ENCODE data around the gene NEDD1.
A peak's percentile ranks its signal among the peaks of the same experiment; 100 is the strongest.

NEDD1 gene, protein sequence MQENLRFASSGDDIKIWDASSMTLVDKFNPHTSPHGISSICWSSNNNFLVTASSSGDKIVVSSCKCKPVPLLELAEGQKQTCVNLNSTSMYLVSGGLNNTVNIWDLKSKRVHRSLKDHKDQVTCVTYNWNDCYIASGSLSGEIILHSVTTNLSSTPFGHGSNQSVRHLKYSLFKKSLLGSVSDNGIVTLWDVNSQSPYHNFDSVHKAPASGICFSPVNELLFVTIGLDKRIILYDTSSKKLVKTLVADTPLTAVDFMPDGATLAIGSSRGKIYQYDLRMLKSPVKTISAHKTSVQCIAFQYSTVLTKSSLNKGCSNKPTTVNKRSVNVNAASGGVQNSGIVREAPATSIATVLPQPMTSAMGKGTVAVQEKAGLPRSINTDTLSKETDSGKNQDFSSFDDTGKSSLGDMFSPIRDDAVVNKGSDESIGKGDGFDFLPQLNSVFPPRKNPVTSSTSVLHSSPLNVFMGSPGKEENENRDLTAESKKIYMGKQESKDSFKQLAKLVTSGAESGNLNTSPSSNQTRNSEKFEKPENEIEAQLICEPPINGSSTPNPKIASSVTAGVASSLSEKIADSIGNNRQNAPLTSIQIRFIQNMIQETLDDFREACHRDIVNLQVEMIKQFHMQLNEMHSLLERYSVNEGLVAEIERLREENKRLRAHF

DNA sequence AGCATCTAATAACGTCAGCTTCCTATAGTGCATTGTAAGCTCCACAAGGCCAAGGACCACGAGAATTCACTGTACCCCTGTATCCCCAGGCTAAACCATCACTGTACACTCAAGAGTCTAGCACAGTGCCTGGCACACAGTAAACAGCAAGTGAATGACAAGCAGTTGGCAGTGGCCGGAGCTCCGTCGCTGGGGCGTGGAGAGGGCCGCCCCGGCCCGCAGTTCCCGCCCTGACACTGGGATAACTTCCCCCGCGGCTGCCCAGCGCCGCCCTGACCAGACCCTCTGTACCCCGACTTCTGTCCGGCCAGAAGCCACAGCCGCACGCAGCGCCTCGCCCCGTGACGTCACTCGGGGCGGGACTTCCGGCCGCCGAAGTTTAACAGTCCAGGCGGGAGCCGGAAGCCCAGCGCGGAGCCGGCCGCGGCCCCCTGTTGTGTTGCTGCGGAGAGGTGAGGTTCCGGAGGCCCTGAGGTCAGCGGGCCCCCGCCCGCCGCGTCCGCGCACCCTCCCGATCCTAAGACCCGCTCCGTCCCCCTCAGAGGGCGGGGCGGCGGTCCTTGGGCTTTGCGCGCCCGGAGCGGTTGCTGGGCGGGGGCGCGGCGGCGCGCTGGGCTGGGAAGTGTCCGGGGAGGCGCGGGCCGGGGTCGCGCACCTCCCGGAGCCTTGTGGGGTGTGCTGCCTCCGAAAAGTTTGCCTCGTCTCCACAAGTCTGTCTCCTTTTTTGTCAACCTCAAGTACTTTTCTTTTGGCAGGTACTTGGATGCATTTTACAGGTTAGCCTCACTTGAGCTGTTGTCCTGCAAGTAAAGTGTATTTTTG lies at the start of gene NEDD1:
Gene NEDD1 (plus strand): TSS at position 409 of the 822 bp plus-strand sequence. CDS start 2,503 bp downstream, outside the sequence.
- DNase-seq, result peak; percentile 81

- no peak for DNase-seq
Observed at GRCh38 chr12:96858162-96858561, 48.9 kb upstream of the NEDD1 start.

- DNase-seq, result no peak
Observed at GRCh38 chr12:96861656-96862055, 45.4 kb upstream of the NEDD1 start.

DNA sequence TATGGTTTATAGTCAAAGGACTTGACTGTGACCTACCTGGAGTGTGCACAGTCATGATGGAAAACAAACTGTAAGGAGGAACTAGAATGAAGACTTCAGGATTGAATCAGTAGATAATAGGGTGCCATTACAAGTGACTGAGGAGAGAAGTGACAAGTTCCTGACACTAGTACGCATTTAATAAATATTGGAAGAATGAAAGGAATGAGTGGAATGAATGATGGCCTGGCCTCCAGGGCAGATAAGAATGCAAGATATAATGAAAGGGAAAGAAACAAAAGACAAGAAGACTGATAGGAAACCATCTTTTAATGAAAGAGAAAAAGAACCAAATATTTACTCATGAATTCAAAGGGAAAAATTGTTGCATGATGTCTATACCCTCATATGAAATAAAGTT lies 44.7 kb upstream of the NEDD1 start:
- no peak for DNase-seq

DNA sequence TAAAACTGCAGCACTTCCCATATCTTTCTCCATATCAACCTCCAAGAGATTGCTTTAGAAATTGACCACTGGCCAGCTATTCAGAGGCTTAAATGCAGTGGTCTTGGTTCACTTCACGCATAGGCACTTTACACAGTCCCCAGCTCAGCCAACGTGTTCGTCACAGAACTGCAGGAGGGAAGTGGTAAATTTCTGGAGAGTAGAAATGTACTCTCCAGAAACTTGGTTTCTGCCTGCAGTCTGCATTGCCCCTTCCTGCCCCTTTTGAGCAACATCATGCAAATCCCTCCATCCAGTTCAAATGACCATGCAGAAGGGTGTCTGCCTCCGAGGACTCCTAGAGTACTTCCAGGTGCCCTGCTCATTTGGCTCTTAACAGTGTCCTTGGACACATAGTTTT lies 42.7 kb upstream of the NEDD1 start:
- DNase-seq, result no peak

DNA sequence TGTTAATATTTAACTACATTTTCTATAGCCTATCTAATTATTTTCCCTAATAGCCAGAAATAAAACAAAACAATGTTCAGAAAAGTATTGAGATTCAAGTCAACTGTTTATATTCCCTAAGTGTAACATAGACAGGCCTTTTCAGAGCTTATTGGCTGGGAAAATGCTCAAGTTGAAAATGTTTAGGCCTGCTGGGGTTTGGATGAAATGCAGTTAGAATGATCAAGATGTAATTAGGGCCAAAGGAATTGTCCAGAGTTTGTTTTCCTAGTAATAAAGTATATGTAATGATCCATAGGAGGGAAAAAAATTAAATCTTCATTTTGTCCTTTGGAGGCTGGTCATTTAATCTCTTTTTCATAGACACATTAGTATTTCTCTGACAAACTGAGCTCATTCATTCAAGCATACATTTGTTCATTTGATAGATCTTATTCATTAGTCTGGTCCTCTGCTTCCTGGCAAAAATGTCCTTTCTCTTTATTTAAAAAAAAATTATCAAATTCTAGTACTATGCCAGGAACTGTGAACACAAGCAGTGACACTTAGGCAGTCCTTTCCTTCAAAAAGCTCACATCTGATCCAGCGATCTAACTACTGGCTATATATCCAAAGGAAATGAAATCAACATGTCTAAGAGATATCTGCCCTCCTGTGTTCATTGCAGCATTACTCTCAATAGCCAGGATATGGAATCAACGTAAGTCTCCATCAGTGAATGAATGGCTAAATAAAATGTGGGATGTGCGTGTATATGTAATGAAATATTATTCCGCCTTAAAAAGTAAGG lies 40.1 kb upstream of the NEDD1 start:
- no peak for DNase-seq

DNA sequence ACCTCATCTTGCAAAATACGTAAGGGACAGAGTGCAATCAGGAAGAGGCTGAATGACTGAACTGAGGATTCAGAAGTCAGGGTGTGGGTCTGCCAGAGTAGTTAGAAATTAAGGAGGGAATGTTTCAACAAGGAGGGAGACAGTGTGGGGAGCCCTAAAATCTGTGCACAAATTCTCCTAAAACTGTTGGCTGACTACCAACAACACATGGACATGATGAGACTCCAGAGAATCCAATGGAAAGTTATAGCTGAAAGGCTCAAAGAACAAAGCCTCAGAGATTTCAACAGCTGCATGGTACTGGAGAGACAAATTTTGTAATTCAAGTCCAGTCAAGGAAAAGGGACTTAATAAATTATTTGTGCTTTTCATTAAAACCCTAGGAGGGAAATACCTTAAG lies 36.1 kb upstream of the NEDD1 start:
- no peak for DNase-seq

DNA sequence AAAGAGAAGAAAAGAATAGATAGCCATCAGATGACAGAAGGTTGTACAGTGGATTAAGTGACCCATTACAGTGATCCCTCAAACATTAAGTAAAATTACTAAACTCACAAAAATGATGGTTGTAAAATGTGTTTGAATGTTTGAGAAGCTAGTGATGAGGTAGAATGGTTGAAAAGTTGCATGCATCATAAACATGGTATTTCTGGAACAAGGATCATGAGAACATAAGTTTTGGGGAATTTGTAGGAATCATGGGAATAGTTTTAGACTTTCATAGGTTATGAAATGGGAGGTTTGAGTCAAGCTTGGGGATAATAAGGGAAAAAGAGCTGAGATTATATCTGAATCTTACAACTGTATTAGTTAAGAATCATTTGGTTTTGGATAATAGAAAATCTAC lies 34.1 kb upstream of the NEDD1 start:
- DNase-seq, result no peak

- DNase-seq, result no peak
Observed at GRCh38 chr12:96874211-96874610, 32.8 kb upstream of the NEDD1 start.

DNA sequence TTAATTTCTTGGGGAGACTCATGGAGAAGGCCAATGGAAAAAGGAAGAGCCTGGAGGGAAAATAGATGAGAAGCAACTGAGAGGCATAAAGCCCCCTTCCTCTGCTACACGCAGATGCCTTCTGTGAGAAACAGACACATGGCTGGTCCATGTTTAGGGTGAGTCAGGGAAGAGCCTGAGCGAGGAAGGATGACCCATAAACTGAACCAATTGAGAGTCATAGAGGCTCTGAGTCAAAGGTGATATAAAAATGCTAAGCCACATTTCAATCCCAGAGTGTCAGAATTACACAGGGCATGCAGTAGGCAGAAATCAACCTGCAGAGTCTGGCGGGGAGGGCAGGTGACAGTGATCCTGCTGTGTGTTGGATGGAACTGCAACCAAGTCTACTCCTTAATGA lies 30.1 kb upstream of the NEDD1 start:
- no peak for DNase-seq

DNA sequence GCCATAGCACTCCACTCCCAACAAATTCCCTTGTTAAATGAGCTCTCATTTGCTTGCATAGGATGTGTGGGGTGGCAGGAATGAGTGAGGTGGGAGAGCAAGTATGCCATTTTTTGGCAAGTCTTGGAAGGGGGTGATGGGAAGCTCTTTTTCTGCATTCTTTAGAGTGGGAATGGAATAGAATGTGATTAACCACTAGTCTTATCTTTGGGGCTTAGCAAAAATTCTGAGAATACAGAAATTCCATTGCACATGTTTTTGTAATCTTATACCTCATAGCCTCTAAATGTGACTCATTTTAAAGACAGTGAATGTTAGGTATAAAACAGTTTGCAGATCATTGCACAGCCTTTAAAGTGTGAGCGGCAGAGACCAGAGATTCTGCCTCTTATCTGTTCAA lies 28.4 kb upstream of the NEDD1 start:
- DNase-seq, result no peak

DNA sequence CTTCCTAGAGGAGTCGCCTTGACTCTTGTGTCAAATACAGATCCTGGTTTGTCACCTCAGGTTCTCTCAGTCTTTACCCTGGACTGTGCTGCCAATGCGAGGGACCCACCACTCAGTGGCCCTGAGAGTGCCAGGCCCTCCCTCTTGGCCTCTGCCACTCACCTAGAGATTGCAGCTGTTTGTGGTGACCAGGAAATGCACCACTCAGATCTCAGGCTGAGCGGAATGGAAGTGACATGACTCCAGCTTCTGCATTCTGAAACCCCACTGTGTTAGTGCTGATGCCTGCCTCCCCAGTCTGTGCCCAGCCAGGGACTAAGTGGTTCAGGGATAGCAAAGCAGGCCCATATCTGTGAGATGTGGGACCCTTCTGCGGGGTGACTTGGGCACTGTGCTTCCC lies 27.8 kb upstream of the NEDD1 start:
- DNase-seq, result no peak

- no peak for DNase-seq
Observed at GRCh38 chr12:96880220-96880619, 26.8 kb upstream of the NEDD1 start.

- DNase-seq, result no peak
Observed at GRCh38 chr12:96881608-96882007, 25.4 kb upstream of the NEDD1 start.

DNA sequence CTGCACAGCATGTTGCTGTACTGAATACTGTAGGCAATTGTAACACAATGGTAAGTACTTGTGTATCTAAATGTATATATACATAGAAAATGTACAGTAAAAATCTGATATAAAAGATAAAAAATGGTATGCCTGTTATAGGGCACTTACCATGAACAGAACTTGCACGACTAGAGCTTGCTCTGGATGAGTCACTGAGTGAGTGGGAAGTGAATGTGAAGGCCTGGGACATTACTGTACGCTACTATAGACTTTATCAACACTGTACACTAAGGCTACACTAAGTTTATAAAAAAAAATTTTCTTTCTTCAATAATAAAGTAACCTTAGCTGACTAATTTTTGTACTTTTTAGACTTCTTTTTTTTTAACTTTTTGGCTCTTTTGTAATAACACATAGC lies 24.2 kb upstream of the NEDD1 start:
- no peak for DNase-seq

GRCh38 chr12:96883571-96883970 lies 23.5 kb upstream of the NEDD1 start:
- DNase-seq, result no peak

- DNase-seq, result no peak
Observed at GRCh38 chr12:96886998-96887677, 19.9 kb upstream of the NEDD1 start.

GRCh38 chr12:96889273-96889933 lies 17.7 kb upstream of the NEDD1 start:
- DNase-seq, result no peak

- DNase-seq, result no peak
Observed at GRCh38 chr12:96890331-96890730, 16.7 kb upstream of the NEDD1 start.

DNA sequence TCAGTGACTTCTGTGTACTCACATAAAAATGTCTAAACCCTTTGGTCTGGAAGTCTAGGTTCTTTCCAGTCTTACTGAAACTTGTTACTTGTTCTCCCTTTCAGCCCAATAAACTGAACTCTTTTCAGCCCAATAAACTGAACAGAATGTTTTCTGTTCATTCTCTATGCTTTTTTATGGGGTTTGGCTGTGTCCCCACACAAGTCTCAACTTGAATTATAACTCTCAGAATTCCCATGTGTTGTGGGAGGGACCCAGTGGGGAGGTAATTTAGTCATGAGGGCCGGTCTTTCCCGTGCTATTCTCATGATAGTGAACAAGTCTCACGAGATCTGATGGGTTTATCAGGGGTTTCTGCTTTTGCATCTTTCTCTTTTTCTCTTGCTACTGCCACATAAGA lies 15.0 kb upstream of the NEDD1 start:
- DNase-seq, result no peak

- DNase-seq, result no peak
Observed at GRCh38 chr12:96897421-96897820, 9.6 kb upstream of the NEDD1 start.

GRCh38 chr12:96901175-96901574 lies 5.9 kb upstream of the NEDD1 start:
- DNase-seq, result no peak
